Peyer's patch (tissue), 4 donors: Measurements from ENCODE around the gene LYPD4. TPM values are rescaled to one million over a fixed set of nuclear protein-coding genes. Genes with fewer than 3 reads are reported as not detected.

Experiments
- DNase-seq, 3 donors: peaks; one replicate each; pipeline ENCODE4 v3.0.0-alpha.2; 2017 to 2019
- H3K27ac ChIP-seq, 4 donors: fragments of 200-600 bp; sonication (generic); one replicate each; pipeline ENCODE4 v1.5.1; 2016 to 2019
- H3K27me3 ChIP-seq, 2 donors: fragments of 200-600 bp; sonication (generic); one replicate each; pipeline ENCODE4 v1.5.1; 2019
- H3K36me3 ChIP-seq, 3 donors: fragments of 200-600 bp; sonication (generic); one replicate each; pipeline ENCODE4 v1.5.1; 2016 to 2019
- H3K4me1 ChIP-seq, 4 donors: fragments of 200-600 bp; sonication (generic); one replicate each; pipeline ENCODE4 v1.5.1; 2016 to 2019
- H3K4me3 ChIP-seq, 4 donors: fragments of 200-600 bp; sonication (generic); 1 replicate in 3 of 4; 2 replicates in 1 of 4; pipeline ENCODE4 v1.5.1; 2016 to 2019; ENCODE audit warnings: mild to moderate bottlenecking in 1 of 4
- H3K9me3 ChIP-seq, 4 donors: fragments of 200-600 bp; sonication (generic); one replicate each; pipeline ENCODE4 v1.5.1; 2016 to 2019; ENCODE audit warnings: mild to moderate bottlenecking in 1 of 4
- POLR2A ChIP-seq, 2 donors: fragments of 450-650 bp; IDR thresholded peaks; one replicate each; pipeline ENCODE4 v1.5.1; 2017; ENCODE audit warnings: antibody characterized with exemption in 2 of 2, mild to moderate bottlenecking in 2 of 2, moderate library complexity in 2 of 2
- total RNA-seq, 4 donors: library from RNA; depleted of rRNA; stranded (reverse); fragments of >200 nt; gene quantifications; one replicate each; pipeline ENCODE4 v1.1.0, GENCODE V29; 2016
- TF ChIP-seq, protein P1 (sequence below), 6 experiments: fragments of 450-650 bp in 4 of 6; fragments of 200-600 bp in 2 of 6; sonication (generic) in 1 of 6; IDR thresholded peaks; one replicate each; pipeline ENCODE4 v1.5.1; 2017 to 2019; ENCODE audit warnings: antibody characterized with exemption in 6 of 6, mild to moderate bottlenecking in 3 of 6, moderate library complexity in 1 of 6

LYPD4 gene
- total RNA-seq, 4 donors from 2014 or later: not detected

GRCh38 chr19:41860419-41861115 lies 16.1 kb upstream of the LYPD4 start:
- TF ChIP-seq POLR2A (IDR thresholded peaks at IDR 0.05): no peak
- TF ChIP-seq, protein P1, sequence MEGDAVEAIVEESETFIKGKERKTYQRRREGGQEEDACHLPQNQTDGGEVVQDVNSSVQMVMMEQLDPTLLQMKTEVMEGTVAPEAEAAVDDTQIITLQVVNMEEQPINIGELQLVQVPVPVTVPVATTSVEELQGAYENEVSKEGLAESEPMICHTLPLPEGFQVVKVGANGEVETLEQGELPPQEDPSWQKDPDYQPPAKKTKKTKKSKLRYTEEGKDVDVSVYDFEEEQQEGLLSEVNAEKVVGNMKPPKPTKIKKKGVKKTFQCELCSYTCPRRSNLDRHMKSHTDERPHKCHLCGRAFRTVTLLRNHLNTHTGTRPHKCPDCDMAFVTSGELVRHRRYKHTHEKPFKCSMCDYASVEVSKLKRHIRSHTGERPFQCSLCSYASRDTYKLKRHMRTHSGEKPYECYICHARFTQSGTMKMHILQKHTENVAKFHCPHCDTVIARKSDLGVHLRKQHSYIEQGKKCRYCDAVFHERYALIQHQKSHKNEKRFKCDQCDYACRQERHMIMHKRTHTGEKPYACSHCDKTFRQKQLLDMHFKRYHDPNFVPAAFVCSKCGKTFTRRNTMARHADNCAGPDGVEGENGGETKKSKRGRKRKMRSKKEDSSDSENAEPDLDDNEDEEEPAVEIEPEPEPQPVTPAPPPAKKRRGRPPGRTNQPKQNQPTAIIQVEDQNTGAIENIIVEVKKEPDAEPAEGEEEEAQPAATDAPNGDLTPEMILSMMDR (IDR thresholded peaks at IDR 0.05): no peak
- Histone ChIP-seq H3K27ac (peak overlapping the region; percentile 90 to 97 (median 94)), H3K36me3 (peaks cover 0 to 42% (median 0%) of the 10 kb centered on the region in 3 donors), H3K4me3 (peak overlapping the region; percentile 80 to 98 (median 90)), H3K27me3 (no peaks in the 10 kb centered on the region), H3K9me3 (no peaks in the 10 kb centered on the region), H3K4me1 (peaks cover 0 to 41% (median 24%) of the 10 kb centered on the region in 4 donors)
- DNase-seq: no peak

GRCh38 chr19:41859618-41860418 lies 15.3 kb upstream of the LYPD4 start, which contains the start of gene RPS19:
Gene RPS19, plus strand, starts transcription at chr19:41860255. Its CDS starts 520 bp downstream, at chr19:41860775.
- peak within 1 kb of the TSS; percentile 80 to 98 (median 90) for H3K4me3 ChIP-seq
- H3K27me3 ChIP-seq: no peaks in the 10 kb centered on the region
- peak; percentile 59 to 65 for TF ChIP-seq POLR2A (IDR thresholded peaks at IDR 0.05)
- TF ChIP-seq, protein P1 (IDR thresholded peaks at IDR 0.05): peak; percentile 75 to 91 (median 83)
- H3K4me1 ChIP-seq: peaks cover 0 to 41% (median 24%) of the 10 kb centered on the region in 4 donors
- peak within 1 kb of the TSS; percentile 90 to 97 (median 94) for H3K27ac ChIP-seq
- H3K36me3 ChIP-seq: peaks cover 0 to 35% (median 0%) of the 10 kb centered on the region in 3 donors
- peak; percentile 96 to 99 (median 98) for DNase-seq
- no peaks in the 10 kb centered on the region for H3K9me3 ChIP-seq

- peaks cover 0 to 36% (median 24%) of the 10 kb centered on the region in 4 donors for H3K4me1 ChIP-seq
- peaks cover 0 to 29% (median 0%) of the 10 kb centered on the region in 3 donors for H3K36me3 ChIP-seq
- TF ChIP-seq POLR2A (IDR thresholded peaks at IDR 0.05): no peak
- TF ChIP-seq, protein P1 (IDR thresholded peaks at IDR 0.05): no peak
- no peaks in the 10 kb centered on the region for H3K9me3 ChIP-seq
- peak overlapping the region; percentile 3 to 97 (median 94) for H3K27ac ChIP-seq
- DNase-seq: no peak
- peak overlapping the region in 3 of 4 donors; percentile 80 to 98 (median 96) for H3K4me3 ChIP-seq
- H3K27me3 ChIP-seq: no peaks in the 10 kb centered on the region
Measured at GRCh38 chr19:41859213-41859617, 14.7 kb upstream of the LYPD4 start.

DNA sequence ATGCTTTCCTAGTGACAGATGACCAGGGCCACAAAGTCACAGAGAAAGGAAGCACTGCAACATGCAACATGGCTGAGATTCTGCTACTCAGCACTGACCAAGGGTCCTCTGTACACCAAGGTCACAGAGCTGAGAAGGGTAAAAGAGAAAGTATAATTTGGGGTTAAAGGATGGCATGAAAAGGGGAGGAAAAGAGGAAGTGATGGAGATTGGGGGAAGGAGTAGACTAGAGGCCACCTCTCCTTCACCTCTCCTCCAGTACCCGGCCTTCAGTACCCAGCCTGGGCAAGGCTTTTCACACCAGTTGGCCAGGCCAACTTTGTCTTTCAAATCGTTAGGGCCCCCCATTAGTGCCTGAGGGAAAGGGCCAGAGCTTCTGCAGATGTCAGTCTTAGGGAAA lies 9.3 kb upstream of the LYPD4 start:
- no peak for DNase-seq
- H3K4me3 ChIP-seq: no peak overlapping the region
- H3K36me3 ChIP-seq: no peaks in the 10 kb centered on the region
- no peaks in the 10 kb centered on the region for H3K4me1 ChIP-seq
- TF ChIP-seq POLR2A (IDR thresholded peaks at IDR 0.05): no peak
- TF ChIP-seq, protein P1 (IDR thresholded peaks at IDR 0.05): no peak
- no peaks in the 10 kb centered on the region for H3K27me3 ChIP-seq
- no peaks in the 10 kb centered on the region for H3K9me3 ChIP-seq
- no peak overlapping the region for H3K27ac ChIP-seq

DNA sequence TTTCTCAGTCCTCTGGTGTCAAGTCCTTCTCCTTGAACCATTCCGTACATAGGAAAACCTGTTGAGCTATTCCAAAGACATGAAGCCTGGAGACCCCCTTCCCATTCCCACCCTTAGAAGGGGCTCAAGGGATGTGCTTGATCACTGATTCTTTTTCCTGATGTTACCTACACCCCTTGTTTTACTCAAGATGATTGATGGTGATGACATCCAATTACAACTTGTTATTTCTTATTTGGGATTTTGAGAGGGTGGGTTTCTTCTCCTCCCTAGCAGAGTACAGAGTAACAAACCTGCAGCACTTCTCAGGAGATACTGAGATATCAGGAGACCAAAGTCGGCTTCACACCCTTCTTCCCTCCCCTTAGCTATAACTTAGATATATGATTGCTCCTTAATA lies 8.9 kb upstream of the LYPD4 start:
- H3K9me3 ChIP-seq: no peaks in the 10 kb centered on the region

More for the DNA sequence above, 8.9 kb upstream of the LYPD4 start:
- Histone ChIP-seq H3K4me1 (no peaks in the 10 kb centered on the region), H3K27ac (no peak overlapping the region), H3K27me3 (no peaks in the 10 kb centered on the region), H3K36me3 (no peaks in the 10 kb centered on the region), H3K4me3 (no peak overlapping the region)
- no peak for DNase-seq
- TF ChIP-seq POLR2A (IDR thresholded peaks at IDR 0.05): no peak
- TF ChIP-seq, protein P1 (IDR thresholded peaks at IDR 0.05): no peak
